CD4-positive, alpha-beta T cell treated with Interferon gamma for 1 hour (primary cell): ENCODE data around the gene HLA-DPB1.
A peak's percentile ranks its signal among the peaks of the same experiment; 100 is the strongest.
"Not testable (repeated sequence)": the region's sequence is repeated elsewhere in the genome, so short reads cannot be mapped to it uniquely, and the experiment has no call there.

Experiments used
- DNase-seq: peaks from one replicate; pipeline ENCODE4 v3.0.0-alpha.2; 2020

Gene HLA-DPB1

GRCh38 chr6:33075568-33076405, at the start of gene HLA-DPB1:
Gene HLA-DPB1, plus strand, starts transcription at chr6:33075990. Its CDS starts 52 bp downstream, at chr6:33076042.
- DNase-seq: peak; percentile 41

DNA sequence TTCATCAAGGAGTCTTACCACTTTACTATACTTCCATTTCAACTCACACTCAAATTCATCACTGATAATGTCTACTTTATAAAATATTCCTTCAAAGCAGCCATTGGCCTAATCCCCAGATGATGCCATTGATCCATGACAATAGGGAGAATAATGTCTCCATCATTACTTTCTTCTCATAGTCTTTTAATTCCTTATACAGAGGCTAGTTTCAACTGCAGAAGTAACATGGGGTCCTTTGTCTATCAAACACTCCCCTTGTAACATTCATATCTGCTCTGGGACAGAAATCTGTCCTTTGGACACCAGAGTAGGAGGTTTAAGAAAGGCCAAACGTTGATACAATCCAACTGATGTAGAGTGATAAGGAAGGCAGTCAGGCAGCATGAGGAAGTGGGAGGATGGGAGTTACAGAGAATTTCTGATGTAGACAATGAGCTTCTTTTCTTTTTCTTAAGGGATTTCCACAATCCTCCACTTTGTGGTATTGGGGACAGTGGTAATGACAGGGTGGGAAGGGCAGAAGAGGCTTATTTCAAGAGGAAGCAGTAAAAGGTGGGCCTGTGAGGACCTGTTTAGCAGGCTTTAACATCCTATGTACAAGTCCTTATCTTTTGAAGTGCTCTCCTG, 47.5 kb upstream of the HLA-DPB1 start:
- DNase-seq: no peak

DNA sequence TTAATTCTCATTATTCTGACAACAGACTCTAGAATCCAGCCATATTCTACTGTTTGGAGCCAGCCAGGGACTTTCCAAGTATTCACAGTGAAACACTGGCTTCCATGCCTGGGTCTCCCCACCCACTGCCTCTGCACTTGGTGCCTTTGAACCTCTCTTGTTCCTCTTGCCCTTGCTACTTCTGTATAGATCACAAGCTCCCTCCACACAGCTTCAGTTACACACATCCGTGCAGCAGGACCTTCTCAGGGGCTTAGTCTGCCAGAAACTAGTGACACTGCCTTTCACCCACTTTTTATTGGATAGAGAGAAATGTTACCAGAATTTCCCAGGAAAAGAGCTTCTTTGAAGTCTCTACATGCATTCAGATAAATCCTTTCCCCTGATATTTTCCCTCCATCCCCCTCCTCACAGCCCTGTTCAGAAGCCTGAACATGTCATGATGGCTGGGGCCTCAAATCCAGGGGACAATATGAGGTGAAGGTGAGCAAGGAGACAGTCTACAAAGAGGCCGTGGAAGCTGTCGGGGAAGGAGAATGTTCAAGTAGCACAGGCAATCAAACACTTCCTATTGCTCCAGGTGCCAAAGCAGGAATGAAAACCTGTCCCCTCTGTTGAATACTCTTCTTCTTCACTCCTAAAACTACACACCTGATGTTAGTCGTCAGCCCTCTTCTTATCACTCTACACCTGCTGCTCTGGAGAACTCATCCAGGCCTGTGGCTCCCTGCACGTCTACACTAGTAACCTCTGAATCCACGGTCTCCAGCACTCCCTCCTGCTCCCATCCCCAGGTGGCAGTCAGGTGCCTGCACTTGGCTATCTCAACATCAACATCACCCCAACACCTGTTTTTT, 46.2 kb upstream of the HLA-DPB1 start:
- peak; percentile 85 for DNase-seq

DNA sequence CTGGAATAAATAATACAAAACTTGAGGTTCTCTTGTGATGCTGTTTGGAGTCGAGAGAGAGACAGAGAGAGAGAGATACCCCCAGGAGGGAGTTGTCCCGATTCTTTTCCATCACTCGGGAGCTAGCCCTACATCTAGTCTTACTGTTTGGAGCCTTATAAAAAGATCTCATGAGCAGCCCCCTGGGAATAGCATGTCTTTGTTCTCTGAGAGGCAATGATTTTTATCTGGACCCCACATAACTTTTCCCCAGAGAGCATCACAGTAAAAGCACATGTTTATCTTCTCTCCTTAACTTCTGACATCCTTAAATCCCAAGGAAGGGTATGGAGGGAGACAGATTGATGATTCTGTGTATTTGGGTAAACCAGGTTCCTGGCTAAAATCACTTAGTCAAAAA, 45.5 kb upstream of the HLA-DPB1 start:
- DNase-seq: no peak

DNA sequence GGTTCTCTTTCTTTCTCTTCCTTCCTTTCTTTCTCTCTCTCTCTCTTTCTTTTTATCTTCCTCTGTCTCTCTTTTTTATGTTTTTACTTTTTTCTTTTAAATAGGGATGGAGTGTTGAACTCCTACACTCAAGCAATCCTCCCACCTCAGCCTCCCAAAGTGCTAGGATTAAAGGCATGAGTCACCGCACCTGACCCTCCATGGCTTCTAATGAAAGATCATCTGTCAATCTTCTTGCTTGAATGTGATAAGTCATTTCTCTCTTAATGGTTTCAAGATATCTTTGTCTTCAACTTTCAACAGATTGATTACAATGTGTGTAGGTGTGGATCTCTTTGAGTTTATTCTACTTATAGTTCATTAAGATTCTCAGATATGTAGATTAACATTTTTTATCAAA, 41.2 kb upstream of the HLA-DPB1 start:
- no peak for DNase-seq

- DNase-seq: no peak
Observed at GRCh38 chr6:33036535-33036934, 39.3 kb upstream of the HLA-DPB1 start.

GRCh38 chr6:33040157-33040556, 35.6 kb upstream of the HLA-DPB1 start:
- DNase-seq: no peak

DNA sequence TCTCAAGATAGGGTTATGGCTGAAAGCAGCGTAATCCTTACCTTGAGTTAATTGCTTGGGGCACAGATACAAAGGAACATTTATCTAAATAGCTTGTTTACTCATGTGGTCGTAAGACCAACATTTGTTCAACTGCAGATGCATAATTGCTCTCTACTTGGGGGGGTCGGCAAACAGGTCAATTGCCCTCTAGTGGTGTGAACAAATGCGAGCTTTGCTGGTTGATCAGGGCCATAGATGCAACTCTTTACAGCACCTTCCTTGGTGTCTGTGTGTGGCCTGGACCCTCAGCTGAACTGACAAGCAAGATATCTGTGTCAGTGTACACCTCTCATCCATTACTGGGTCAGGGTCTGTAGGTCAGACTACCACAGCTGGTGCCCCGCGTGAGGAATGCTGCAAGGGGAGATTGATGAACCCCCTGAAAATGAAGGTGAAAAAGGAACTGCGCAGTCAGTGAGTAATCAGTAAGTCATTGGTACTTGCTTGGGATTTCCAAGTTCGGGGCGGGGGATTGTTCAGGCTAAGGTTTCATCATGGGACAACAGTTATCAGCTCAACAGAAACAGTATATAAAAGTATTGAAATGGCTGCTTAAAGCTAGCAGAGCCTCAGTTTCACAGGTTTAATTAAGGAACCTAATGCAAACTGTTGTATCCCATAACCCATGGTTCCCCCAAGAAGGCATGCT, 26.3 kb upstream of the HLA-DPB1 start:
- no peak for DNase-seq

DNA sequence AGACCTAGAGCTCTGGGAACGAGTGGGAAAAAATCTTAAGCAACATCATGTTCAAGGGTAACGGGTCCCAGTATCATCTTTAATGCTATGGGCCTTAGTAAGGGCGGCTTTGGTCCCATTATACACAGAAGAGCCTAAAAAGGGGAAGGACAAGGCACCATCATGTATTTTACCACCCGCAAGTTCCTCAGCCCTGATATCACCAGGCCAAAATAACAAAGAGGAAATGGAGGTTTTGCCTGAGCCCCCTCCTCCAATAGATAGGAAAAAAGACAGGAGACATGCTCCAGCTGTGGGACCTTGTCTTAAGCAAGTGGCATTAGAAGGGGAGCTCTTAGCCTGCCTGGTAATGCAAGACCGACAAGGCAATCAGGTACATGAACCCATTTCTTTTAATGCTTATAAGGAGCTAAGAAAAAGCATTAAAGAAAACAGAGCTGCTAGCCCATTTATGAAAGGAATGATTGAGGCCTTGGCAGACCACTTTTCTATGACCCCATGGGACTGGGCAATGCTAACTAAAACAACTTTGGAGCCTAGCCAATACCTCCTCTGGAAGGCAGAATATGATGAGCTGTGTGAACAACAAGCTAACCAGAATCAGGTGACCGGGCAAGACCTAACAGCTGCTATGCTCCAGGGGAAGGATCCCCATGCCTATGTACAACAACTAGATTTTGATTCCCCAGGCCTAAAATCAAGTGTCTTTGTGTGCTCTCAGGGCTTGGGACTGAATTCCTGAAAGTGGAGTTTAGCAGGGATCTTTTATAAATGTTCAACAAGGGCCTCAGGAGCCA, 25.6 kb upstream of the HLA-DPB1 start:
- DNase-seq: no peak

- DNase-seq: no peak
Observed at GRCh38 chr6:33052627-33053026, 23.2 kb upstream of the HLA-DPB1 start.

- no peak for DNase-seq
Observed at GRCh38 chr6:33053230-33053629, 22.6 kb upstream of the HLA-DPB1 start.

- no peak for DNase-seq
Observed at GRCh38 chr6:33057222-33058150, 18.3 kb upstream of the HLA-DPB1 start.

DNA sequence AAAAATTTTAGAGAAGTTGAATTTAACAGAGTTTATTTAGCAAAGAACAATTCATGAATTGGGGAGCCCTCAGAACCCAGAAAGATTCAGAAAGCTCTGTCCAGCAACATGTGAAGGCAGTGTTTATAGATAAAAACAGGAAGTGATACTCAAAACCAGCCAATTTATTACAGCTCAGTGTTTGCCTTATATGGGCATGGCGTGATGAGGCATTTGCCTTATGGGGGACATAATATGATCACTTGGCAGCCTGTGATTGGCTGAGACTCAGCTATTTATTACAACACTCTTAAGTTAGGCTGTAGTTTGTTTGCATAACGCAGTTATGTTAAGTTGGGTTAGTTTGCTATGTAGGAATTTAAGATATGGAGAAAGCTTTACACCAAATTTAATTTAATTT, 13.8 kb upstream of the HLA-DPB1 start:
- peak; percentile 65 for DNase-seq

DNA sequence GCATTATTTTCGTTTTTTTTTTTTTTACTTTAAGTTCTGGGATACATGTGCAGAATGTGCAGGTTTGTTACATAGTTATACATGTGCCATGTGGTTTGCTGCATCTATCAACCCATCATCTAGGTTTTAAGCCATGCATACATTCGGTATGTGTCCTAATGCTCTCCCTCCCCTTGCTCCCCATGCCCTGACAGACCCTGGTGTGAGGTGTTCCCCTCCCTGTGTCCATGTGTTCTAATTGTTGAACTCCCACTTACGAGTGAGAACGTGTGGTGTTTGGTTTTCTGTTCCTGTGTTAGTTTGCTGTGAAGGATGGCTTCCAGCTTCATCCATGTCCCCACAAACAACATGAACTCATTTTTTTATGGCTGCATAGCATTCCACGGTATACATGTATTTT, 12.4 kb upstream of the HLA-DPB1 start:
- DNase-seq: not testable (repeated sequence)

- DNase-seq: no peak
Observed at GRCh38 chr6:33064723-33065122, 11.1 kb upstream of the HLA-DPB1 start.

DNA sequence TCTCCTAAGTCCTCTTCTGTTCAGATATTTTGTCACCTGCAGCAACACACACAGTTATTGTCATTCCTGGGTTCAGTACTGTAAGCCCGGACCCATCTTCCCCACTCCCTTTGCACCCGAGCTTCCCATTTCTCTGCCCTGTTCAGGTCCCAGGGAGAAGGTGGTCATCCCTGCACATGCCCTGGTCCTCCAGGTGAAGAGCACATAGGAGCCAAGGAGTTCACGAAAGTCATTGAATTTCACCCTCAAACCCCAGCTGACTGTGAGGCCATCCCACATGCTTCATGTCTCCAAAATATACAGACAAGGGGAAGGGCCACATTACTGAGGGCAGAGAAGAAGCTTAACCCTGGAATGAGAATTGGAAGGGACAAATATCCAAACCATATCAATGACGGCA, 10.5 kb upstream of the HLA-DPB1 start:
- DNase-seq: no peak

GRCh38 chr6:33066917-33067521, 8.8 kb upstream of the HLA-DPB1 start:
- no peak for DNase-seq

GRCh38 chr6:33069021-33069738, 6.6 kb upstream of the HLA-DPB1 start:
- DNase-seq: no peak

DNA sequence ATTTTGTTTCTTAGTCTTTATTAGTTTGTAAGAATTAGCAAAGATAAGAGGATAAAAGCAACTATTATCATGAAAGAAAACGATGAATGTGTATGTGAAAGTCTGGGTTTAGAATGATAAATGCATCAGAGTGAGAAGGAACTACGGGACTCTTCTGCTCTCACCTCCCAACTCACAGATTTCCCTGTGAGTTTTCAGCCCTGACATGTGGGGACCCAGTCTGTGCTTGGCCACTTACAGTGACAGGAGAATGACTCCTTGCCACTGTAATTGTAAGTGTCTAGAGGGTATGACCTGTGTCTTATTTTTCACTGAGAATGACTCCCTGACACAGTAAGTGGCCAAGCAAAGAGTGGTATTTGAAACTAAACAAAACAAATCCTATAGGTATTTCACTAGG, 4.9 kb upstream of the HLA-DPB1 start:
- DNase-seq: no peak

- no peak for DNase-seq
Observed at GRCh38 chr6:33071569-33071968, 4.2 kb upstream of the HLA-DPB1 start.
